Adrenal gland (tissue), 12 donors: ENCODE results near the gene HNRNPUL1. TPM values are rescaled to one million over a fixed set of nuclear protein-coding genes. Genes with fewer than 3 reads are reported as not detected.

Experiments used
- DNase-seq, 7 donors: peaks; one replicate each; pipeline ENCODE4 v3.0.0-alpha.2; 2019 to 2020
- H3K27ac ChIP-seq, 5 donors: fragments of 200-600 bp; sonication (generic) in 4 of 5; 1 replicate in 3 of 5; 2 replicates in 2 of 5; pipeline versions ENCODE4 v1.5.1 to v1.8.0; 2016 to 2020; ENCODE audit warnings: mild to moderate bottlenecking in 1 of 5
- H3K27me3 ChIP-seq: fragments of 200-600 bp; 2 replicates; pipeline ENCODE4 v1.8.0; 2021
- H3K36me3 ChIP-seq, 2 donors: fragments of 200-600 bp; replicated peaks in 1 of 2; 1 replicate in 1 of 2; 2 replicates in 1 of 2; pipeline versions ENCODE4 v1.5.1 to v1.8.0; 2018 to 2022
- H3K4me1 ChIP-seq, 2 donors: fragments of 200-600 bp; replicated peaks in 1 of 2; 1 replicate in 1 of 2; 2 replicates in 1 of 2; pipeline versions ENCODE4 v1.5.1 to v1.8.0; 2018 to 2021
- H3K4me3 ChIP-seq, 4 donors: fragments of 200-600 bp; sonication (generic) in 3 of 4; one replicate each; pipeline ENCODE4 v1.5.1; 2016 to 2018
- H3K9me3 ChIP-seq, 3 donors: fragments of 200-600 bp; sonication (generic) in 1 of 3; replicated peaks in 1 of 3; 1 replicate in 2 of 3; 2 replicates in 1 of 3; pipeline versions ENCODE4 v1.5.1 to v1.8.0; 2016 to 2021
- POLR2A ChIP-seq, 2 donors: fragments of 450-650 bp; IDR thresholded peaks; one replicate each; pipeline ENCODE4 v1.6.1; 2017; ENCODE audit warnings: antibody characterized with exemption in 2 of 2, mild to moderate bottlenecking in 2 of 2, moderate library complexity in 1 of 2
- WGBS, 4 donors: extraction: QIAGEN DNeasy Blood & Tissue Kit in 2 of 4; methylation state at CpG; one replicate each; pipeline versions ENCODE4 v1.1.5 to v1.1.7; 2013 to 2017; 5-methylcytosine and 5-hydroxymethylcytosine counted together
- intact Hi-C, 2 donors: fragments of 100-400 bp; cut with DNase I; formaldehyde crosslinking; loops; one replicate each; pipeline versions ENCODE4 v1.14.1 to v1.15.0; 2022 to 2023
- polyA plus RNA-seq, 3 donors: library from polyadenylated mRNA; stranded (reverse); fragments of 200-250 nt in 2 of 3; fragments of 350-450 nt in 1 of 3; fragmentation: Illumina TruSeq in 1 of 3; extraction: RNeasy Lipid Tissue Mini Kit (QIAGEN cat#74804) in 1 of 3; gene quantifications; one replicate each; pipeline ENCODE4 v1.2.3, GENCODE V29; 2013 to 2014
- total RNA-seq, 9 donors: library from RNA; depleted of rRNA in 4 of 9; stranded (reverse); fragments of >200 nt in 4 of 9; fragments of 120-200 nt in 1 of 9; fragmentation: NEBNext Ultra II Directional in 1 of 9; extraction: Animal tissue kit (Norgen Biotek cat#: 25700) in 1 of 9; gene quantifications; one replicate each; pipeline versions ENCODE4 v1.1.0 to v1.2.4, GENCODE V29; 2013 to 2023
- TF ChIP-seq, protein P1 (sequence below), 6 experiments: fragments of 450-650 bp in 4 of 6; fragments of 200-600 bp in 2 of 6; sonication (generic) in 1 of 6; IDR thresholded peaks; 1 replicate in 5 of 6; 2 replicates in 1 of 6; pipeline versions ENCODE4 v1.5.1 to v1.8.0; 2016 to 2021; ENCODE audit warnings: antibody characterized with exemption in 6 of 6, mild to moderate bottlenecking in 2 of 6, moderate library complexity in 1 of 6
- donor health status: healthy with polysubstance abuse.
- donor health status: Bipolar disorder and iron deficiency.
- donor health status: DM: yes; HTN: yes; CAD: no.
- donor health status: DM: no; HTN: no; CAD: no.
- donor health status: DM: no; HTN: no; CAD: no.
- donor health status: DM: yes; HTN: yes; CAD: no.

HNRNPUL1 gene
- total and polyA plus RNA-seq, 12 donors: 55.8 to 175 (median 142) TPM

DNA sequence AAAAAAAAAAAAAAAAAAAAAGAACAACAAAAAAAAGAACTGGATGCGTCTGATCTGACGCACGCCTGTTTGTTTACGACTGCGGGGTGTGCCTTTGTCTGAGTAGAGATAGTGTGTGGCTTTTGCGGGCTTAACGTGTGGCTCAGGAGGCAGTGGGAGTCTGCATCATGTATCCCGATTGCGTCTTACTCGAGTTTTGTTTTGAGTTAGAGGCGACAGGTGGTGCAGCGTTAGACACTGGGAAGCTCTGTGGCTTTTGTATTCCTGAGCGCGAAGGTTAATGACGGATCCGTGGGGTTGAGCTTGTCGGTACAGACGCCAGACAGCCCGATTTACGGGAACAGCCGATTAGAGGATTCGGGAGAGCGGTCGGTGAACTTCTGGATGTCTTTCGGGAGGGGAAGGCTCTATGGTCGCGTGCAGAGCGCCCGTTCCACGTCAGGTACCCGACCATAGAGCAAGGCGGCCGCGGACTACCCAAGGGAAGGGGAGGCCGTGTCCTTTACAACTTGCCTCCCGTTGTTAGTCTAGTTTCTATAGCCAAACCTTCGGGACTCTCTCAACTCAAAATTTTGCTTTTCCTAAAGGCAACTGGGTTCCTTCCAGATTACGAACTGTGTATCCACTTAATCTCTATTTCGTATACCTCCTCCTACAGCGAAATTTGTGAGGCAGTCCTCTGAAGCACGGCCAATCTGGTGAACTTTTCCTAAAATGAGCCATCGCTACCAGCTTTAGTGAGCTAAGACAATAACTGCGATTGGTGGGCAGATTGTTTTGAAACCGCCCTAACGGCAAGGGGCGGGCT, 926 bp upstream of the HNRNPUL1 start:
- H3K4me3 ChIP-seq: peak overlapping the region in 3 of 4 donors; percentile 14 to 71 (median 42)
- no peaks in the 10 kb centered on the region for H3K9me3 ChIP-seq
- peak overlapping the region; percentile 91 to 100 (median 98) for H3K27ac ChIP-seq
- DNase-seq: peak; percentile 73 to 90 (median 81)
- 0 to 2% (median 0%) methylated on average over 21 to 46 of the region's 46 CpGs for WGBS, 4 donors
- peak; percentile 80 to 97 for TF ChIP-seq POLR2A (IDR thresholded peaks at IDR 0.05)
- TF ChIP-seq, protein P1, sequence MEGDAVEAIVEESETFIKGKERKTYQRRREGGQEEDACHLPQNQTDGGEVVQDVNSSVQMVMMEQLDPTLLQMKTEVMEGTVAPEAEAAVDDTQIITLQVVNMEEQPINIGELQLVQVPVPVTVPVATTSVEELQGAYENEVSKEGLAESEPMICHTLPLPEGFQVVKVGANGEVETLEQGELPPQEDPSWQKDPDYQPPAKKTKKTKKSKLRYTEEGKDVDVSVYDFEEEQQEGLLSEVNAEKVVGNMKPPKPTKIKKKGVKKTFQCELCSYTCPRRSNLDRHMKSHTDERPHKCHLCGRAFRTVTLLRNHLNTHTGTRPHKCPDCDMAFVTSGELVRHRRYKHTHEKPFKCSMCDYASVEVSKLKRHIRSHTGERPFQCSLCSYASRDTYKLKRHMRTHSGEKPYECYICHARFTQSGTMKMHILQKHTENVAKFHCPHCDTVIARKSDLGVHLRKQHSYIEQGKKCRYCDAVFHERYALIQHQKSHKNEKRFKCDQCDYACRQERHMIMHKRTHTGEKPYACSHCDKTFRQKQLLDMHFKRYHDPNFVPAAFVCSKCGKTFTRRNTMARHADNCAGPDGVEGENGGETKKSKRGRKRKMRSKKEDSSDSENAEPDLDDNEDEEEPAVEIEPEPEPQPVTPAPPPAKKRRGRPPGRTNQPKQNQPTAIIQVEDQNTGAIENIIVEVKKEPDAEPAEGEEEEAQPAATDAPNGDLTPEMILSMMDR (IDR thresholded peaks at IDR 0.05): no peak
- H3K4me1 ChIP-seq: peaks cover 25 to 32% of the 10 kb centered on the region in 2 donors
- H3K27me3 ChIP-seq: no peaks in the 10 kb centered on the region
- H3K36me3 ChIP-seq: peaks cover 0 to 18% of the 10 kb centered on the region in 2 donors
- intact Hi-C loops: no loop called here

DNA sequence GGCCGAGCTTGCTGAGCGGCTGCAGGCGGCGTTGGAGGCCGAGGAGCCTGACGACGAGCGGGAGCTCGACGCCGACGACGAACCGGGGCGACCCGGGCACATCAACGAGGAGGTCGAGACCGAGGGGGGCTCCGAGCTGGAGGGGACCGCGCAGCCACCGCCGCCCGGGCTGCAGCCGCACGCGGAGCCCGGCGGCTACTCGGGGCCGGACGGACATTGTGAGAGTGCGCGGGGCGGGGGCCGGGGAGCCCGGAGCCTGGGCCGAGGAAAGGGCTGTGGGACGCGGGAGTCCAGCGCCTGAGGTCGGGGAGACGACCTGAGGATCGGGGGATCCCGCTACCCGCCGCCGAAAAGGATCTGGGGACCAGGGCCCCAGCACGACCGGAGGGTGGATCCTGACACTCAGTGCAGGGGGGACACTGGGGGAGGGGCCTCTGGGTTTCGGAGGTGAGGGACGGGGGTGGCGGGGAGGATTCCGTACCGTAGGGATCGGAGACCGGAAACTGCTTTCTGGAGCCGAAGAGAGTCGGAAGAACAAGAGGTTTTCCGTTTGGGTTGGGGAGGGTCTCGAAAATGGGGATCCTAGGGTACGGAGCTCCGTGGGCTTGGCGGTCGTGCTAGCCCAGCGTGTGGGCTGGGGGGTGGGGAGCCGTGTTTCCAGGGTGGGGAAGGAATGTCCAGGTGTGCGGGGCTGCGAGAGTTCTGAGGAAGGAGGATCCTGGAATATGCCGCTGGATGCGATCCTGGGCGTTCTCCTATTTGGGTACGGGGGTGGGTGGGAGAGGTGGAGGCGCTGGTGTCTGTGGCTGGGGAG, 616 bp downstream of the HNRNPUL1 start:
- Histone ChIP-seq H3K27ac (peak overlapping the region; percentile 97 to 100 (median 99)), H3K27me3 (no peaks in the 10 kb centered on the region), H3K4me1 (peaks cover 25 to 36% of the 10 kb centered on the region in 2 donors), H3K36me3 (peaks cover 0 to 19% of the 10 kb centered on the region in 2 donors), H3K4me3 (peak overlapping the region; percentile 63 to 98 (median 87)), H3K9me3 (no peaks in the 10 kb centered on the region)
- WGBS, 4 donors: 0 to 1% (median 1%) methylated on average over 22 to 75 of the region's 75 CpGs
- TF ChIP-seq POLR2A (IDR thresholded peaks at IDR 0.05): no peak
- TF ChIP-seq, protein P1 (IDR thresholded peaks at IDR 0.05): no peak
- intact Hi-C loops: loop anchor here in 1 of 2 donors (2.0 kb wide), 1 partner anchor 40 kb away; no protein-coding TSS in a partner anchor
- peak; percentile 68 to 82 (median 76) for DNase-seq

- peak; percentile 33 to 62 (median 38) for DNase-seq
- H3K27me3 ChIP-seq: no peaks in the 10 kb centered on the region
- H3K4me3 ChIP-seq: peak overlapping the region in 3 of 4 donors; percentile 63 to 98 (median 90)
- peak overlapping the region; percentile 97 to 100 (median 99) for H3K27ac ChIP-seq
- WGBS, 4 donors: 9 to 16% (median 10%) methylated on average over 16 to 17 of the region's 17 CpGs
- TF ChIP-seq POLR2A (IDR thresholded peaks at IDR 0.05): no peak
- TF ChIP-seq, protein P1 (IDR thresholded peaks at IDR 0.05): no peak
- intact Hi-C loops: loop anchor here in 1 of 2 donors (2.0 kb wide), 1 partner anchor 39 kb away; no protein-coding TSS in a partner anchor
- no peaks in the 10 kb centered on the region for H3K9me3 ChIP-seq
- peaks cover 25 to 39% of the 10 kb centered on the region in 2 donors for H3K4me1 ChIP-seq
- H3K36me3 ChIP-seq: peaks cover 0 to 25% of the 10 kb centered on the region in 2 donors
These were observed 1.4 kb downstream of the HNRNPUL1 start for GRCh38 chr19:41265395-41266153.
